Suprapubic skin (tissue), 4 donors: ENCODE measurements around the gene CAPN8. TPM values are rescaled to one million over a fixed set of nuclear protein-coding genes. Genes with fewer than 3 reads are reported as not detected.

ENCODE experiments used
- DNase-seq, 2 donors: peaks; one replicate each; pipeline ENCODE4 v3.0.0-alpha.2; 2019; ENCODE audit warnings: low spot score in 2 of 2
- H3K27ac ChIP-seq: fragments of 200-600 bp; sonication (generic); one replicate; pipeline ENCODE4 v1.5.1; 2019
- H3K27me3 ChIP-seq: fragments of 200-600 bp; sonication (generic); one replicate; pipeline ENCODE4 v1.5.1; 2019
- H3K36me3 ChIP-seq: fragments of 200-600 bp; sonication (generic); one replicate; pipeline ENCODE4 v1.5.1; 2019
- H3K4me1 ChIP-seq: fragments of 200-600 bp; sonication (generic); one replicate; pipeline ENCODE4 v1.5.1; 2019
- H3K4me3 ChIP-seq: fragments of 200-600 bp; sonication (generic); one replicate; pipeline ENCODE4 v1.5.1; 2019; ENCODE audit warnings: mild to moderate bottlenecking
- H3K9me3 ChIP-seq: fragments of 200-600 bp; sonication (generic); one replicate; pipeline ENCODE4 v1.5.1; 2019
- CTCF ChIP-seq, 2 donors: fragments of 200-600 bp in 1 of 2; fragments of 450-650 bp in 1 of 2; sonication (generic) in 1 of 2; IDR thresholded peaks; one replicate each; pipeline ENCODE4 v1.5.1; 2016 to 2019; ENCODE audit warnings: antibody characterized with exemption in 2 of 2, mild to moderate bottlenecking in 1 of 2, moderate library complexity in 1 of 2
- EP300 ChIP-seq: sonication (generic); formaldehyde crosslinking; IDR thresholded peaks from one replicate; pipeline ENCODE4 v1.6.1; 2017; ENCODE audit warnings: antibody characterized with exemption
- POLR2A ChIP-seq, 2 donors: fragments of 450-650 bp; IDR thresholded peaks; one replicate each; pipeline ENCODE4 v1.6.1; 2017; ENCODE audit warnings: antibody characterized with exemption in 2 of 2, mild to moderate bottlenecking in 2 of 2, moderate library complexity in 2 of 2
- POLR2AphosphoS5 ChIP-seq, 3 donors: sonication (generic); formaldehyde crosslinking; IDR thresholded peaks; one replicate each; pipeline ENCODE4 v1.6.1; 2017; ENCODE audit warnings: antibody characterized with exemption in 3 of 3
- WGBS: methylation state at CpG from one replicate; pipeline ENCODE4 v1.1.5; 2018; 5-methylcytosine and 5-hydroxymethylcytosine counted together
- total RNA-seq, 4 donors: library from RNA; depleted of rRNA; stranded (reverse); fragments of >200 nt; gene quantifications; one replicate each; pipeline ENCODE4 v1.1.0, GENCODE V29; 2016

Gene CAPN8
- total RNA-seq, 4 donors from 2014 or later, result 1.5 to 3.9 (median 2.7) TPM

GRCh38 chr1:223641523-223642039, 23.9 kb downstream of the CAPN8 start:
- H3K27me3 ChIP-seq, result peaks cover 8% of the 10 kb centered on the region
- no peaks in the 10 kb centered on the region for H3K36me3 ChIP-seq
- no peaks in the 10 kb centered on the region for H3K9me3 ChIP-seq
- no peak for TF ChIP-seq POLR2A (IDR thresholded peaks at IDR 0.05)
- TF ChIP-seq EP300, result no peak
- TF ChIP-seq POLR2AphosphoS5 (IDR thresholded peaks at IDR 0.05), result no peak
- no peak for TF ChIP-seq CTCF (IDR thresholded peaks at IDR 0.05)
- H3K4me1 ChIP-seq, result no peaks in the 10 kb centered on the region
- no peak overlapping the region for H3K4me3 ChIP-seq
- no peak overlapping the region for H3K27ac ChIP-seq
- no peak for DNase-seq
- WGBS, result 59% methylated on average over 7 of the region's 7 CpGs

GRCh38 chr1:223639331-223639749, 26.2 kb downstream of the CAPN8 start:
- WGBS, result 51% methylated on average over 2 of the region's 2 CpGs
- Histone ChIP-seq H3K27me3 (peaks cover 8% of the 10 kb centered on the region), H3K36me3 (no peaks in the 10 kb centered on the region), H3K4me3 (no peak overlapping the region), H3K27ac (no peak overlapping the region), H3K4me1 (no peaks in the 10 kb centered on the region), H3K9me3 (no peaks in the 10 kb centered on the region)
- no peak for DNase-seq
- TF ChIP-seq EP300 (no peak), POLR2A (IDR thresholded peaks at IDR 0.05) (no peak), POLR2AphosphoS5 (IDR thresholded peaks at IDR 0.05) (no peak), CTCF (IDR thresholded peaks at IDR 0.05) (no peak)

GRCh38 chr1:223635236-223635635, 30.3 kb downstream of the CAPN8 start:
- H3K9me3 ChIP-seq, result no peaks in the 10 kb centered on the region
- TF ChIP-seq POLR2A (IDR thresholded peaks at IDR 0.05) (no peak), CTCF (IDR thresholded peaks at IDR 0.05) (no peak), EP300 (no peak)
- no peaks in the 10 kb centered on the region for H3K4me1 ChIP-seq
- H3K36me3 ChIP-seq, result no peaks in the 10 kb centered on the region
- DNase-seq, result no peak
- WGBS, result 73% methylated on average over 4 of the region's 4 CpGs
- no peak overlapping the region for H3K4me3 ChIP-seq
- no peak overlapping the region for H3K27ac ChIP-seq
- H3K27me3 ChIP-seq, result peaks cover 12% of the 10 kb centered on the region

- no peak for DNase-seq
- Histone ChIP-seq H3K27ac (no peak overlapping the region), H3K4me3 (no peak overlapping the region), H3K27me3 (peaks cover 12% of the 10 kb centered on the region), H3K9me3 (no peaks in the 10 kb centered on the region), H3K4me1 (no peaks in the 10 kb centered on the region), H3K36me3 (no peaks in the 10 kb centered on the region)
- 72% methylated on average over 4 of the region's 4 CpGs for WGBS
- TF ChIP-seq POLR2AphosphoS5 (IDR thresholded peaks at IDR 0.05), result no peak
- TF ChIP-seq EP300, result no peak
- no peak for TF ChIP-seq CTCF (IDR thresholded peaks at IDR 0.05)
- TF ChIP-seq POLR2A (IDR thresholded peaks at IDR 0.05), result no peak
Measured at GRCh38 chr1:223634423-223634822, 31.1 kb downstream of the CAPN8 start.

GRCh38 chr1:223631956-223632355, 33.5 kb downstream of the CAPN8 start:
- no peaks in the 10 kb centered on the region for H3K4me1 ChIP-seq
- peaks cover 6% of the 10 kb centered on the region for H3K27me3 ChIP-seq
- WGBS, result 73% methylated on average over 6 of the region's 6 CpGs
- no peaks in the 10 kb centered on the region for H3K9me3 ChIP-seq
- no peak overlapping the region for H3K4me3 ChIP-seq
- TF ChIP-seq CTCF (IDR thresholded peaks at IDR 0.05) (no peak), POLR2AphosphoS5 (IDR thresholded peaks at IDR 0.05) (no peak), POLR2A (IDR thresholded peaks at IDR 0.05) (no peak), EP300 (no peak)
- no peaks in the 10 kb centered on the region for H3K36me3 ChIP-seq
- no peak overlapping the region for H3K27ac ChIP-seq
- DNase-seq, result no peak
